Activated T-helper 9 cell treated with anti-CD3 and anti-CD28 coated beads, Interleukin-2, amount 50 U/mL, for 16 hours (primary cell): Measurements from ENCODE around the gene NEURL1.
"Not testable (repeated sequence)": the region's sequence is repeated elsewhere in the genome, so short reads cannot be mapped to it uniquely, and the experiment has no call there.

Experiments
- DNase-seq: peaks from one replicate; pipeline ENCODE4 v3.0.0-alpha.2; 2020; ENCODE audit warnings: low read depth

The NEURL1 gene

DNA sequence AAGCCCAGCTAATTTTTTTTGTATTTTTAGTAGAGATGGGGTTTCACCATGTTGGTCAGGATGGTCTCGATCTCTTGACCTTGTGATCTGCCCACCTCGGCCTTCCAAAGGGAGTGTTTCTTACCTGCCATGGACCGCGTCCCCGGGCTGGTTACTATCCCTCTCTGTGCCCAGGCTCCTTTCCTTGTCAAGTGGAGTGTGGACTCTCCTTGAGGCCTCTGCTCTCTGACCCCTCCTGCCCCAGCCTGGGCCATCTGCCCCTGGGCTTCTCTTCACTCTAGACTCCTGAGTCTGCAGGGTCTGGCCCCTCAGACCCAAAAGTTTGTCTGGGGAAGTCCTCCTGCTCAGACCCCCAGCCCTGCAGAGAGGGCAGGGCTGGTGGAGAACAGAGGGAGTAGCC is 20.7 kb downstream of the NEURL1 start:
- no peak for DNase-seq

- no peak for DNase-seq
These were observed 24.0 kb downstream of the NEURL1 start for GRCh38 chr10:103517234-103518085.

- no peak for DNase-seq
These were observed 26.3 kb downstream of the NEURL1 start for GRCh38 chr10:103519798-103520197.

- not testable (repeated sequence) for DNase-seq
These were observed 28.5 kb downstream of the NEURL1 start for GRCh38 chr10:103522006-103522405.

DNA sequence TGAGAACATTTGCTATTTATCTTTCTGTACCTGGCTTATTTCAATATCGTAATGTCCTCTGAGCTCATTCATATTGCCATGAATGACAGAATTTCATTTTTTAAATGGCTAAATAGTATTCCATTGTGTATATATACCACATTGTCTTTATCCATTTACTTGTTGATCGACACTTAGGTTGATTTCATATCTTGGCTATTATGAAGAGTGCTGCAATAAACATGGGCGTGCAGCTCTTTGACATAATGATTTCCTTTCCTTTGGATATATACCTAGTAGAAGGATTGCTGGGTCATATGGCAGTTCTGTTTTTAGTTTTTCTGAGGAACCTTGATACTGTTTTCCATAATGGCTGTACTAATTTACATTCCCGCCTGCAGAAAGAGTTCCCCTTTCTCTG is 30.2 kb downstream of the NEURL1 start:
- no peak for DNase-seq

GRCh38 chr10:103525901-103526300 is 32.4 kb downstream of the NEURL1 start:
- DNase-seq, result no peak

DNA sequence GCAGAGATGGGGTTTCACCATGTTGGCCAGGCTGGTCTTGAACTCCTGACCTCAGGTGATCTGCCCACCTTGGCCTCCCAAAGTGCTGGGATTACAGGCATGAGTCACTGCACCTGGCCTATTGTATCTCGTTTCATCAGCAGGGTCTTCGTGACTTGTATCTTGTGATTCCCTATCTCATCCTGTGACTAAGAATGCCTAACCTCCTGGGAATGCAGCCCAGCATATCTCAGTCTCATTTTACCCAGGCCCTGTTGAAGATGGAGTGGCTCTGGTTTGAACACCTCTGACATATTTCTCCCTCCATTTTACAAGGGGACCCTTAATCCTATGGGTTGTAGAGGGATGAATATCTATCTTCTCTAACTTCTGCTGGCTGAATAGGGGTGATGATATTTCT is 34.0 kb downstream of the NEURL1 start:
- not testable (repeated sequence) for DNase-seq

DNA sequence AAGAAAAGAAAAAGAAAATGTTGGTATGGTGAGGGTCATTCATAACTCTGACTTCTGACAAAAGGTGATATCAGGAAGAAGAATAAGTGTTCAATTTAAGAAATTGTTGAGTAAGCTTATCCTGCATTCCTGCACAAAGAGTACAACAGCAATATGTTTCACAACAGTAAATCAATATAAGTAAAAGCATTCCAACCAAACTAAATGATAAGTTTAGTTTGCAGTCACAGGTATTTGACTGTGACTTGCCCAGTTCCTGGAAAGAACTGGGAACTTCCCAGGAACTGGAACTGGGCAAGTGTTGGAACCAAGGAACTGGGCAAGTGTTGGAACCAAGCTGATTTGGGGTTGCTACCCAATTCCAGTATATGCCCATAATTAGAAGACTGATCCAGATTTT is 35.0 kb downstream of the NEURL1 start:
- no peak for DNase-seq

DNA sequence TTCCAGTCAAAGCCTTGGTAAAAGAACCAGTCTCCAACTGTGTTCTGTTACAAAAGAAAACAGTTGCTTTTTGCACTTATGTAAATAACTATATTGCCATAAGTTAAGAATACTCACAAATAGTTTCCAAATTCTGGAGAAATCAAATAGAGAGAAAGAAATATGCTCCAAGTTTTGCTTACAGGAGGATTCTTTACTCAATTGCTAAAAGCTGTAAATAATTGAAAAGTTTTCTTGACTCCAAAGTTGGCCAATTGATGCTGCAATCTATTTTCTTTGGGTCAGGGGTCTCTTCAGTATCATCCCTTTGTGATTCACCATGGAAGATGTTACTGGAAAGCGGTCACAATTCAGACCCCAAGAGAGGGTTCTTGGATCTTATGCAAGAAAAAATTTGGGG is 36.0 kb downstream of the NEURL1 start:
- DNase-seq, result no peak

GRCh38 chr10:103533827-103534226 is 40.3 kb downstream of the NEURL1 start:
- DNase-seq, result no peak

- no peak for DNase-seq
These were observed 41.4 kb downstream of the NEURL1 start for GRCh38 chr10:103534621-103535498.

DNA sequence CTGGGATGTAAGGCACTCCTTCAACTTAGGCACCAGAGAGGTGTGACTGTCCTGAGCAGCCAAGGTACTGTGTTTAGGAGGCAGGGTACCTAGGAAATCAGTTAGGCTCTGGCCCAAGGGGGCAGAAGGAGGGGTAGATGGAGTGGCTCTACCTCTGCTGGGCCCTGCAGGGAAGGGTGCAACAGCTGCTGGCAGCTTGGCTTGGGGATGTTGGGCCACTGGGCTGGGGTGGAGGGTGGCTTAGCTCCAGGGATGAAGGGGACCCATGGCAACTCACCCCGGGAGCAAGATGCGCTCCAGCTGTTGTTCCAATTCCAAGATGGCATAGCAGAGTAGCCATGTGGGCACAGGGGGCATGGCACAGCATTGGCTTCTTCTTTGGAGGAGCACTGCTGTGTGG is 42.1 kb downstream of the NEURL1 start:
- no peak for DNase-seq

DNA sequence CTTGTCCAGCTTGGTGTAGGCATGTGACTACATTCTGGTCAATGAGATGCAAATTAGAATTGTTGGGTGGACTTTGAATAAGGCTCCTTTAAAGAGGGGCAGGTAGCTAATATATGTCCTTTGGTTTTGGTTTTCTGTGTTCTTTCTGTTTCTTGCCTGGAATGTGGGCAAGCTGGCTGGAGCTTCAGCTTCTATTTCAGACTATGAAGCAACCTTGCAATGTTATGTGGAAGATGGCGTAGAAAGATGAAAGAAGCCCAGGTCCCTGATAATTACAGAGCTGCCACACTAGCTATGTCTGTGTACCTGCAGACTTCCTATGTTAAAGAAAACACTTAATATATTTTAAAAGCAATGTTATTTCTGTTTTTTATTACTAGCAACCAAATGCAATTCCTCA is 46.2 kb downstream of the NEURL1 start:
- DNase-seq, result no peak

- no peak for DNase-seq
These were observed 47.2 kb downstream of the NEURL1 start for GRCh38 chr10:103540722-103541121.

- DNase-seq, result no peak
These were observed 48.1 kb downstream of the NEURL1 start for GRCh38 chr10:103541616-103542015.

DNA sequence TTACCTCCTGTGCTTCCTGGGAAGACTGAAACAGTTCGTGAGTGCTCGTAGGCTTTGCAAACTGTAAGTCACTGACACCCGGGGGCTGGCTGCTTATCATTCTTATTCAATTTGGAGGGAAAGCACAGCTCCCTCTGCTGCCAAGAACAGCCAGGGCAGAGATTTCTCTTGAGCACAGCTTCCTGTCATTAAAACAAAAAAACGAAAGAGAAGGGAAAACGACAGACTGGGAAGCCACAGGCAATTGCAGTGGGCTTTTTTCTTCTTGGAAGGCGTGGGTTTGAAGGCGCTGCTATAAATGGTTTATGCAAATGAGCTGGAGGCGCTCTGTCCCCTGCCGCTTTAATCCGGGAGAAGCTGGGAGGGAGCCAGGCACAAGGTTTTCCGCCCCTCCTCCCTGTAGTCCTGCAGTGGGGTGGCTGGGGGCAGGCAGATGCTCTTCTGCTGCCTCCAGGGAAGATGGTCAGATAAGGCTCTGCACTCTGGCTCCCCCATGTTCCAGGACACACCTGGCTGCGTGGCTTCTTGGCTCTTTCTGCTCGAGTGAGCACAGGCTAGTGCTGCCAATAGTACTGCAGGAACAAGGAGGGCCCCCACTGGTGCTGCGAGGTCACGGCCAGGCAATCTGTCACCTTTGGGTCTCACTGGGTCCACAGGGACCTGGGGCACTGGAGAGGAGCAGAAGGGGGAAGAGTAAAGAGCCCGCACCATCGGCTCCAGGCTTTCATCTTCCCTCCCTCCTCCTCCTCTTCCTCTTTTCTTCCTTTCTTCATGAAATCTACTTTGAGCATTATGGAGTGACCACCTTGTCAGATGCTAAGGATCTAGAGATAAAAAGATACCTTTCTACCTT is 49.5 kb downstream of the NEURL1 start:
- no peak for DNase-seq

DNA sequence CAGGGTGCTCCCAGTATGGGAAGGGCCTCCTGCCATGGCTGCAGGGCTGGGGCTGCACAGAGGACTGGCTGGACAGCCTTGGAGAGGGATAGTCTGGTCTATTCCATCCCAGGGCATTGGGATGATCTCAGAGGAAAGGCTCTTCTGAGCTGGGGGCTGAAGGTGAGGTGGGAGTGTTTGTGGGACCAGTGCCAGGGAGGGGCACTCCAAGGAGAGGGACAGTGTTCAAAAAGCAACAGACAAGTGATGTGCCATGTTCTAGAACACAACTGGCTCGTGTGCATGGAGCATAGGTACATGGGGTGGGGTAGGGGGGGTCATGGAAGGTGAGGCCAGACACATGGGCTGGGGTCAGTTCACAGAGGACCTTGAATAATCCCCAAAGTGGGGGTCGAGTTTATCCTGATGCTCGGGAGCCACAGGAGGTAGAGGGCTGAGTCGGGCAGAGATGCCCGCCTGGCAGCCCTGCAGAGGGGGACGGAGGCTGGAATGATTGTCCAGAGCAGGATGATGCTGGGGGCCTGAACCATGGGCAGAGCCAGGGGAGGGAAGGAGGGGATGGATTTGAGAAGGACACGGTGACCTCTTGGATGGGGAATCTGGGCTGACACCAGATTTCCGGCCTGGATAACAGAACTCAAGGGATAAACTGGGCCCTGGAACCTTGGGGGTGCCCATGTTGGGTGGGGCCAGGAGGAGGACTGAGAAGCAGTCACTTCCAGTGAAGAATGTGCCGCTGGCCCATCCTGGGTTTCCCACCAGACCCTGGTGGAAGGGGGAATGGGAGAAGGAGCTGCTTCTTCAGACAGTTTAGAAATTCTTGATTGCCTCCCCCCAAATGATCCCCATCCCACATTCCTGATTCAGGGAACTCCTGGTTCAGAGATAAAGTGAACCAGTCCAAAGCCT is 50.4 kb downstream of the NEURL1 start:
- no peak for DNase-seq

DNA sequence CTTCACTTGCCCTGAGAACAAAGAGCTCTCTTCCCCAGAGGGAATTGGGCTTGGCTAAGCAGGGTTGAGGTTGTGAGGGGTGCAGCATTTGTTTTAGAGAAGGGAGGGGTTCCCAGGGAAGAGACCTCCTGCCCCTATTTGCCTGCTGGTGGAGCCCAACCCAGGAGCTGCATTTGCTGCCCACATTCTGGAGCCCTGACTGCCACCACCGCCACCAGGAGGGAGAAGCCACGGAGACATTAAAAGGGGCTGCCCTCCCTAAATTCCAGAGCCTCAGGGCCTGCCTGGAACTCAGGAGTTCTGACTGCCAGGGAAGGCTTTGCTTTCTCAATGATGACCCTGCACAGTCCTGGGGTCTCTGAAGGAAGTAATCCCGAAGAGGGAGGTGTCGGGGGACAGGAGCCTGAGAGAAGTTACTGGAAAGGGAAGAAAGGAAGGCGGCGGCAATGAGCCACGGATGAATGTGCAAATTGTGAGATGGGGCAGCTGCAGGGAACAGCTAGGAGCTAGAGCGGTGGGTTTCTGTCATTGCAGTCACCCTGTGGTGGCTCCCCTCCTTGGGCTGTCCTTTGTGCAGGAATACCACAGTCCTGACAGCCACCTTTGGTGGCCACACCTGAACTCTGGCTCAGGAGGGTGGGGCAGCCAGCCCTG is 51.3 kb downstream of the NEURL1 start:
- DNase-seq, result no peak

GRCh38 chr10:103545366-103545765 is 51.9 kb downstream of the NEURL1 start:
- no peak for DNase-seq

GRCh38 chr10:103545771-103546281 is 52.3 kb downstream of the NEURL1 start:
- DNase-seq, result no peak
